Panc1 (cell line): ENCODE data around the gene GMDS.

Experiments used
- CTCF ChIP-seq: fragments of 450-650 bp; IDR thresholded peaks from 2 replicates; pipeline ENCODE4 v1.5.1; 2017; ENCODE audit warnings: mild to moderate bottlenecking
- POLR2AphosphoS5 ChIP-seq: IDR thresholded peaks from 2 replicates; pipeline ENCODE4 v1.6.1; 2012; ENCODE audit warnings: mild to moderate bottlenecking, low read depth, low read length, moderate library complexity
- REST ChIP-seq, 2 experiments: IDR thresholded peaks; 2 replicates each; pipeline ENCODE4 v1.6.1; 2011 to 2012; ENCODE audit warnings: low read depth in 2 of 2, control low read depth in 1 of 2, low read length in 1 of 2, mild to moderate bottlenecking in 1 of 2, moderate library complexity in 1 of 2; ENCODE audit not compliant: insufficient read depth in 1 of 2
- TCF7L2 ChIP-seq: IDR thresholded peaks from 2 replicates; pipeline ENCODE4 v1.6.1; 2011; ENCODE audit warnings: mild to moderate bottlenecking, low read depth, low read length, inconsistent platforms

- no peak for TF ChIP-seq CTCF
- TF ChIP-seq POLR2AphosphoS5 = no peak
- no peak for TF ChIP-seq REST (IDR thresholded peaks at IDR 0.05; ENCODE audit: insufficient read depth in 1 of 2, low read depth in 2 of 2, low read length in 1 of 2)
- no peak for TF ChIP-seq TCF7L2
Observed at GRCh38 chr6:1796706-1797529, 448.5 kb downstream of the GMDS start.
